ENCODE data around the gene PRDM8.

DNA sequence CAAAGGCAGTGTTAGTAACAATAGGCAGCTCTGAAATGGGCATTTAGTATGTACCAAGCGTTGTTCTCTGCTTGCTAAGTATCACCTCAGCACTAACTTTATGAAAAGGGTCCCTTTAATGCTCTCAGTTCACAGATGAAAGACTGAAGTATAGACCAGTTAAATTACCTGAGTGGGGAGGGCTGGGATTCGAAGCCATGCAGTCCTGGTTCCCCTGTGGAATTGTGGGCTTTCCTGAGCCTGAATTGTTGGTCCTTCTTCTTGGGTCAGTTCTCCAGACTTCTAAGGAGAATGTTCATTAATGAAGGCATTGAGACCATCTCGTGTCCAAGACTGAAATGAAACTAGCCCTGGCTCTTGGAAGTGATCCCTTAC lies 7.7 kb upstream of the PRDM8 start:
- TF ChIP-seq CTCF (IDR thresholded peaks at IDR 0.05) (no peak), EZH2 (IDR thresholded peaks at IDR 0.05; ENCODE audit: borderline replicate concordance, insufficient read depth, low read depth, low read length, poor library complexity, severe bottlenecking) (no peak)
